ENCODE results near the gene TMEM203. TPM values are rescaled to one million over a fixed set of nuclear protein-coding genes. Genes with fewer than 3 reads are reported as not detected.
A peak's percentile ranks its signal among the peaks of the same experiment; 100 is the strongest.

The TMEM203 gene
- total and polyA plus RNA-seq, 2 of the 13 experiments (the other 11 are each of a cell fraction or from before 2014, with no cell fraction given), result 23.4 to 36.7 TPM

DNA sequence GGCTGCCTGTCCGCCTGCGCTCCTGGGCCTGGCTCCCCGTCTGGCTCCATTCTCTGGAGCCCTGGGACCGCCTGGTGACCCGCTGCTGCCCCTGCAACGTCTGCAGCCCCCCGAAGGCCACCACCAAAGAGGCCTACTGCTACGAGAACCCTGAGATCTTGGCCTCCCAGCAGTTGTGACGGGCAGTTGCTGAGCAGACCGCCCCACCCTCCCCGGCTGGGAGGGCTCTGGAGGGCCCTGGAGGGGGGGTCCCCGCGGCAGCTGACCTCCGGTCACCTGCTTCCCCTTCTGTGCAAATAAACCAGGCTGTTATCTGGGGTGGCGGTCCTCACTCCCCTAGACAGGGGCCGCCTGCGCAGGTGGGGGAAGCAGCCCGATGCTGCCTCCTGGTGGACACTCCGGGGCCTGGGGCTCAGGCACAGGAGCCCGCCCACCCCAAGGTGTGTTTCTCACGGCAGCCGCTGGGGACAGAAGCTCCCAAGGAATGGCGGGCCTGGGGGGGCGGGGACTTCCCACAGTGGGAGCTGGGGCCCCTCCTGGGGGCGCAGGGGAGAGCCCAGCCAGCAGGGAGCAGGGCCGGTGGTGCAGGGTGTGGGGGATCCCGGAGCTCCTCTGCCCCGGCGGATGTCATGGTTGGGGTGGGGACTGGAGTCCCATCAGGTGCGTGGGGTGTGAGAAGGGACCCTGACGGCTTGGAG is 30.9 kb upstream of the TMEM203 start (continued):
- TF ChIP-seq, protein P1, sequence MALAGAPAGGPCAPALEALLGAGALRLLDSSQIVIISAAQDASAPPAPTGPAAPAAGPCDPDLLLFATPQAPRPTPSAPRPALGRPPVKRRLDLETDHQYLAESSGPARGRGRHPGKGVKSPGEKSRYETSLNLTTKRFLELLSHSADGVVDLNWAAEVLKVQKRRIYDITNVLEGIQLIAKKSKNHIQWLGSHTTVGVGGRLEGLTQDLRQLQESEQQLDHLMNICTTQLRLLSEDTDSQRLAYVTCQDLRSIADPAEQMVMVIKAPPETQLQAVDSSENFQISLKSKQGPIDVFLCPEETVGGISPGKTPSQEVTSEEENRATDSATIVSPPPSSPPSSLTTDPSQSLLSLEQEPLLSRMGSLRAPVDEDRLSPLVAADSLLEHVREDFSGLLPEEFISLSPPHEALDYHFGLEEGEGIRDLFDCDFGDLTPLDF (CRISPR knock-in tag; IDR thresholded peaks at IDR 0.05), result no peak
- TF ChIP-seq NCOA1 (CRISPR knock-in tag; IDR thresholded peaks at IDR 0.05) (0 out of 2 replicates have a peak, but pooled peaks have one; percentile 49), MAF1 (CRISPR knock-in tag; IDR thresholded peaks at IDR 0.05; ENCODE audit: borderline replicate concordance) (0 out of 2 replicates have a peak, but pooled peaks have one; percentile 6), ZNF205 (CRISPR knock-in tag; IDR thresholded peaks at IDR 0.05) (peak; percentile 70; the same call in 1 of the 2 replicates), NFYC (CRISPR knock-in tag; IDR thresholded peaks at IDR 0.05) (peak; percentile 44), SP5 (CRISPR knock-in tag; IDR thresholded peaks at IDR 0.05; ENCODE audit: borderline replicate concordance, low read depth) (peak; percentile 67; the same call in 1 of the 2 replicates), HNRNPH1 (optimal IDR thresholded peaks at IDR 0.05; ENCODE audit: low read depth, low read length) (no peak), SMAD3 (CRISPR knock-in tag; IDR thresholded peaks at IDR 0.05) (peak; percentile 50; the same call in 1 of the 2 replicates), SSRP1 (CRISPR knock-in tag; IDR thresholded peaks at IDR 0.05) (no peak; the same call in 1 of the 2 replicates), LCORL (IDR thresholded peaks at IDR 0.05) (no peak), LCORL (CRISPR knock-in tag; IDR thresholded peaks at IDR 0.05) (peak; percentile 88; the same call in 1 of the 2 replicates), ZFY (CRISPR knock-in tag; IDR thresholded peaks at IDR 0.05) (peak; percentile 67), FOXC1 (CRISPR knock-in tag; IDR thresholded peaks at IDR 0.05; ENCODE audit: borderline replicate concordance) (peak; percentile 76), MTF1 (CRISPR knock-in tag; IDR thresholded peaks at IDR 0.05) (no peak), TARDBP (CRISPR knock-in tag; IDR thresholded peaks at IDR 0.05) (peak; percentile 89), ZSCAN20 (CRISPR knock-in tag; IDR thresholded peaks at IDR 0.05; ENCODE audit: borderline replicate concordance) (peak; percentile 49; the same call in 1 of the 2 replicates)
- TF ChIP-seq, protein P2, sequence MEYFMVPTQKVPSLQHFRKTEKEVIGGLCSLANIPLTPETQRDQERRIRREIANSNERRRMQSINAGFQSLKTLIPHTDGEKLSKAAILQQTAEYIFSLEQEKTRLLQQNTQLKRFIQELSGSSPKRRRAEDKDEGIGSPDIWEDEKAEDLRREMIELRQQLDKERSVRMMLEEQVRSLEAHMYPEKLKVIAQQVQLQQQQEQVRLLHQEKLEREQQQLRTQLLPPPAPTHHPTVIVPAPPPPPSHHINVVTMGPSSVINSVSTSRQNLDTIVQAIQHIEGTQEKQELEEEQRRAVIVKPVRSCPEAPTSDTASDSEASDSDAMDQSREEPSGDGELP (IDR thresholded peaks at IDR 0.05; ENCODE audit: borderline replicate concordance, low read depth), result peak; percentile 97
- TF ChIP-seq, protein P3, sequence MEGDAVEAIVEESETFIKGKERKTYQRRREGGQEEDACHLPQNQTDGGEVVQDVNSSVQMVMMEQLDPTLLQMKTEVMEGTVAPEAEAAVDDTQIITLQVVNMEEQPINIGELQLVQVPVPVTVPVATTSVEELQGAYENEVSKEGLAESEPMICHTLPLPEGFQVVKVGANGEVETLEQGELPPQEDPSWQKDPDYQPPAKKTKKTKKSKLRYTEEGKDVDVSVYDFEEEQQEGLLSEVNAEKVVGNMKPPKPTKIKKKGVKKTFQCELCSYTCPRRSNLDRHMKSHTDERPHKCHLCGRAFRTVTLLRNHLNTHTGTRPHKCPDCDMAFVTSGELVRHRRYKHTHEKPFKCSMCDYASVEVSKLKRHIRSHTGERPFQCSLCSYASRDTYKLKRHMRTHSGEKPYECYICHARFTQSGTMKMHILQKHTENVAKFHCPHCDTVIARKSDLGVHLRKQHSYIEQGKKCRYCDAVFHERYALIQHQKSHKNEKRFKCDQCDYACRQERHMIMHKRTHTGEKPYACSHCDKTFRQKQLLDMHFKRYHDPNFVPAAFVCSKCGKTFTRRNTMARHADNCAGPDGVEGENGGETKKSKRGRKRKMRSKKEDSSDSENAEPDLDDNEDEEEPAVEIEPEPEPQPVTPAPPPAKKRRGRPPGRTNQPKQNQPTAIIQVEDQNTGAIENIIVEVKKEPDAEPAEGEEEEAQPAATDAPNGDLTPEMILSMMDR (CRISPR knock-in tag; IDR thresholded peaks at IDR 0.05), result peak; percentile 99
- TF ChIP-seq, protein P4, sequence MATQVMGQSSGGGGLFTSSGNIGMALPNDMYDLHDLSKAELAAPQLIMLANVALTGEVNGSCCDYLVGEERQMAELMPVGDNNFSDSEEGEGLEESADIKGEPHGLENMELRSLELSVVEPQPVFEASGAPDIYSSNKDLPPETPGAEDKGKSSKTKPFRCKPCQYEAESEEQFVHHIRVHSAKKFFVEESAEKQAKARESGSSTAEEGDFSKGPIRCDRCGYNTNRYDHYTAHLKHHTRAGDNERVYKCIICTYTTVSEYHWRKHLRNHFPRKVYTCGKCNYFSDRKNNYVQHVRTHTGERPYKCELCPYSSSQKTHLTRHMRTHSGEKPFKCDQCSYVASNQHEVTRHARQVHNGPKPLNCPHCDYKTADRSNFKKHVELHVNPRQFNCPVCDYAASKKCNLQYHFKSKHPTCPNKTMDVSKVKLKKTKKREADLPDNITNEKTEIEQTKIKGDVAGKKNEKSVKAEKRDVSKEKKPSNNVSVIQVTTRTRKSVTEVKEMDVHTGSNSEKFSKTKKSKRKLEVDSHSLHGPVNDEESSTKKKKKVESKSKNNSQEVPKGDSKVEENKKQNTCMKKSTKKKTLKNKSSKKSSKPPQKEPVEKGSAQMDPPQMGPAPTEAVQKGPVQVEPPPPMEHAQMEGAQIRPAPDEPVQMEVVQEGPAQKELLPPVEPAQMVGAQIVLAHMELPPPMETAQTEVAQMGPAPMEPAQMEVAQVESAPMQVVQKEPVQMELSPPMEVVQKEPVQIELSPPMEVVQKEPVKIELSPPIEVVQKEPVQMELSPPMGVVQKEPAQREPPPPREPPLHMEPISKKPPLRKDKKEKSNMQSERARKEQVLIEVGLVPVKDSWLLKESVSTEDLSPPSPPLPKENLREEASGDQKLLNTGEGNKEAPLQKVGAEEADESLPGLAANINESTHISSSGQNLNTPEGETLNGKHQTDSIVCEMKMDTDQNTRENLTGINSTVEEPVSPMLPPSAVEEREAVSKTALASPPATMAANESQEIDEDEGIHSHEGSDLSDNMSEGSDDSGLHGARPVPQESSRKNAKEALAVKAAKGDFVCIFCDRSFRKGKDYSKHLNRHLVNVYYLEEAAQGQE (IDR thresholded peaks at IDR 0.05; ENCODE audit: borderline replicate concordance in 1 of 2, low read depth in 1 of 2, low read length in 2 of 2), result peak in 1 of 2 experiments; percentile 40; a peak in 1 of 4 replicates
- TF ChIP-seq, protein P5, sequence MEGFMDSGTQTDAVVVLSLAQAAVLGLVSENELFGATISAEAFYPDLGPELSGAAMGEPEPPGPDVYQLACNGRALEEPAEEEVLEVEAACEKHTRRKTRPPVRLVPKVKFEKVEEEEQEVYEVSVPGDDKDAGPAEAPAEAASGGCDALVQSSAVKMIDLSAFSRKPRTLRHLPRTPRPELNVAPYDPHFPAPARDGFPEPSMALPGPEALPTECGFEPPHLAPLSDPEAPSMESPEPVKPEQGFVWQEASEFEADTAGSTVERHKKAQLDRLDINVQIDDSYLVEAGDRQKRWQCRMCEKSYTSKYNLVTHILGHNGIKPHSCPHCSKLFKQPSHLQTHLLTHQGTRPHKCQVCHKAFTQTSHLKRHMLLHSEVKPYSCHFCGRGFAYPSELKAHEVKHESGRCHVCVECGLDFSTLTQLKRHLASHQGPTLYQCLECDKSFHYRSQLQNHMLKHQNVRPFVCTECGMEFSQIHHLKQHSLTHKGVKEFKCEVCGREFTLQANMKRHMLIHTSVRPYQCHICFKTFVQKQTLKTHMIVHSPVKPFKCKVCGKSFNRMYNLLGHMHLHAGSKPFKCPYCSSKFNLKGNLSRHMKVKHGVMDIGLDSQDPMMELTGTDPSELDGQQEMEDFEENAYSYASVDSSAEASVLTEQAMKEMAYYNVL (CRISPR knock-in tag; IDR thresholded peaks at IDR 0.05; ENCODE audit: borderline replicate concordance), result peak; percentile 69; the same call in 1 of the 2 replicates
